ENCODE data around the gene PLEKHG1. TPM values are rescaled to one million over a fixed set of nuclear protein-coding genes. Genes with fewer than 3 reads are reported as not detected.

The PLEKHG1 gene
- total RNA-seq, 1 experiment from 2014 or later = 2.7 TPM

DNA sequence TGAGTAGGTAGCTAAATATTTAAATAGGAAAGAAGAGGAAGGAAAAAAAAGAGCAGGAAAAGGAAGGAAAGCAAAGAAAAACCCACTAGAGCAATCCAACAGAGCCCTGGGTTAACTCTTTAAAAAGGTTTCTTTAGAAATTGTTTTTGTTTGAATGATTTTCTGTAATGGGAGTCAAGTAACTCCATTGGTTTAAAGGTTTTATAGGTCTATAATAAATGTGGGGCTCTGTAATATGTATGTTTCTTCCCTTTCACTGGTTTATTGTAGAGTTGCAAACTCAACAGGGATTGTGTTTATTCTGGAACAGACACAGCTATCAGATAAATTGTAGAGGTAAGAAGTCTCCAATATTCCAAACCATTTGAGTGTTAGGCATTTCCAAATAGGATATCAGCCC, 10.9 kb downstream of the PLEKHG1 start:
- peaks cover 6% of the 10 kb centered on the region for H3K4me1 Mint-ChIP-seq
- no peak overlapping the region for H3K27ac Mint-ChIP-seq
- no peaks in the 10 kb centered on the region for H3K9me3 Mint-ChIP-seq
- ChIA-PET POLR2A (no interaction called here), CTCF (interaction anchor here (1.2 to 1.5 kb wide), 3 partner anchors 10 to 131 kb away, joined by 4 to 9 read pairs (median 5); no protein-coding TSS in a partner anchor)
- H3K27me3 Mint-ChIP-seq (ENCODE audit: low read depth) = peaks cover 5% of the 10 kb centered on the region
- DNase-seq (ENCODE audit: low spot score) (no peak), ATAC-seq (no peak)
- TF ChIP-seq MXD4 (CRISPR knock-in tag; IDR thresholded peaks at IDR 0.05; ENCODE audit: borderline replicate concordance) (no peak), CREB1 (CRISPR knock-in tag; IDR thresholded peaks at IDR 0.05) (no peak), HMGA2 (CRISPR knock-in tag; IDR thresholded peaks at IDR 0.05) (no peak), FOXP1 (CRISPR knock-in tag; IDR thresholded peaks at IDR 0.05; ENCODE audit: borderline replicate concordance) (no peak), ZNF263 (CRISPR knock-in tag; IDR thresholded peaks at IDR 0.05; ENCODE audit: low read depth) (no peak), EMX1 (CRISPR knock-in tag; IDR thresholded peaks at IDR 0.05) (no peak)
- H3K4me3 Mint-ChIP-seq = no peak overlapping the region
- no peaks in the 10 kb centered on the region for H3K36me3 Mint-ChIP-seq

GRCh38 chr6:150613269-150613668, 13.6 kb downstream of the PLEKHG1 start:
- H3K27ac Mint-ChIP-seq = no peak overlapping the region
- CTCF ChIA-PET = no interaction called here
- POLR2A ChIA-PET = no interaction called here
- H3K9me3 Mint-ChIP-seq = no peaks in the 10 kb centered on the region
- no peak for DNase-seq (ENCODE audit: low spot score)
- H3K36me3 Mint-ChIP-seq = no peaks in the 10 kb centered on the region
- no peak overlapping the region for H3K4me3 Mint-ChIP-seq
- H3K27me3 Mint-ChIP-seq (ENCODE audit: low read depth) = no peaks in the 10 kb centered on the region; the same call in 1 of the 2 replicates
- ATAC-seq = no peak
- no peak for TF ChIP-seq GTF2I (CRISPR knock-in tag; conservative IDR thresholded peaks at IDR 0.05)
- TF ChIP-seq ZNF416 (CRISPR knock-in tag; IDR thresholded peaks at IDR 0.05) = no peak
- TF ChIP-seq, protein P1, sequence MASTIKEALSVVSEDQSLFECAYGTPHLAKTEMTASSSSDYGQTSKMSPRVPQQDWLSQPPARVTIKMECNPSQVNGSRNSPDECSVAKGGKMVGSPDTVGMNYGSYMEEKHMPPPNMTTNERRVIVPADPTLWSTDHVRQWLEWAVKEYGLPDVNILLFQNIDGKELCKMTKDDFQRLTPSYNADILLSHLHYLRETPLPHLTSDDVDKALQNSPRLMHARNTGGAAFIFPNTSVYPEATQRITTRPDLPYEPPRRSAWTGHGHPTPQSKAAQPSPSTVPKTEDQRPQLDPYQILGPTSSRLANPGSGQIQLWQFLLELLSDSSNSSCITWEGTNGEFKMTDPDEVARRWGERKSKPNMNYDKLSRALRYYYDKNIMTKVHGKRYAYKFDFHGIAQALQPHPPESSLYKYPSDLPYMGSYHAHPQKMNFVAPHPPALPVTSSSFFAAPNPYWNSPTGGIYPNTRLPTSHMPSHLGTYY (CRISPR knock-in tag; IDR thresholded peaks at IDR 0.05) = no peak
- TF ChIP-seq OVOL2 (CRISPR knock-in tag; IDR thresholded peaks at IDR 0.05; ENCODE audit: borderline replicate concordance) = no peak
- TF ChIP-seq RELA (CRISPR knock-in tag; IDR thresholded peaks at IDR 0.05; ENCODE audit: borderline replicate concordance) = no peak
- no peak for TF ChIP-seq ZNF317 (CRISPR knock-in tag; IDR thresholded peaks at IDR 0.05; ENCODE audit: borderline replicate concordance, low read depth)
- no peak for TF ChIP-seq ZNF532 (CRISPR knock-in tag; IDR thresholded peaks at IDR 0.05; ENCODE audit: borderline replicate concordance)
- TF ChIP-seq, protein P2, sequence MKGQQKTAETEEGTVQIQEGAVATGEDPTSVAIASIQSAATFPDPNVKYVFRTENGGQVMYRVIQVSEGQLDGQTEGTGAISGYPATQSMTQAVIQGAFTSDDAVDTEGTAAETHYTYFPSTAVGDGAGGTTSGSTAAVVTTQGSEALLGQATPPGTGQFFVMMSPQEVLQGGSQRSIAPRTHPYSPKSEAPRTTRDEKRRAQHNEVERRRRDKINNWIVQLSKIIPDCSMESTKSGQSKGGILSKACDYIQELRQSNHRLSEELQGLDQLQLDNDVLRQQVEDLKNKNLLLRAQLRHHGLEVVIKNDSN (CRISPR knock-in tag; IDR thresholded peaks at IDR 0.05) = no peak
- no peak for TF ChIP-seq ZNF396 (CRISPR knock-in tag; IDR thresholded peaks at IDR 0.05; ENCODE audit: borderline replicate concordance)
- no peak for TF ChIP-seq PRDM15 (CRISPR knock-in tag; IDR thresholded peaks at IDR 0.05)
- TF ChIP-seq TEAD1 (CRISPR knock-in tag; IDR thresholded peaks at IDR 0.05) = no peak
- TF ChIP-seq ATF1 (CRISPR knock-in tag; IDR thresholded peaks at IDR 0.05) = no peak
- peaks cover 6% of the 10 kb centered on the region for H3K4me1 Mint-ChIP-seq

All from WTC11 (cell line).